ENCODE data around the gene THRAP3. TPM values are rescaled to one million over a fixed set of nuclear protein-coding genes. Genes with fewer than 3 reads are reported as not detected.

Gene THRAP3
- total and polyA plus RNA-seq, 2 experiments from 2014 or later: 127 to 161 TPM

GRCh38 chr1:36268981-36269380 is 44.7 kb downstream of the THRAP3 start:
- H3K4me3 Mint-ChIP-seq: no peak overlapping the region
- Histone ChIP-seq H3K4me3 (no peak overlapping the region), H3K36me3 (ENCODE audit: insufficient read depth) (peaks cover 5% of the 10 kb centered on the region; the same call in 1 of the 2 replicates), H3K27ac (ENCODE audit: low read depth) (peak overlapping the region; percentile 39; the same call in 1 of the 2 replicates), H4K20me1 (replicated peaks; ENCODE audit: insufficient read depth) (peaks cover 49% of the 10 kb centered on the region), H3K9me2 (ENCODE audit: insufficient read depth) (no peaks in the 10 kb centered on the region), H2AFZ (no peak overlapping the region), H3F3A (replicated peaks; ENCODE audit: low read depth) (0 out of 2 replicates have a peak, but pooled peaks cover 11% of the 10 kb centered on the region), H3K4me1 (ENCODE audit: insufficient read depth) (no peaks in the 10 kb centered on the region), H3K79me2 (replicated peaks; ENCODE audit: insufficient read depth) (peaks cover 92% of the 10 kb centered on the region), H3K27me3 (ENCODE audit: insufficient read depth) (no peaks in the 10 kb centered on the region), H3K4me2 (no peak overlapping the region)
- H3K4me1 Mint-ChIP-seq: no peaks in the 10 kb centered on the region
- H3K27ac Mint-ChIP-seq: no peak overlapping the region
- H3K27me3 Mint-ChIP-seq (ENCODE audit: insufficient read depth, low read depth, poor library complexity): peaks cover 3% of the 10 kb centered on the region
- no peak for DNase-seq (ENCODE audit: low spot score)
- TF ChIP-seq CTCF (conservative IDR thresholded peaks at IDR 0.05; ENCODE audit: low read depth in 2 of 2): no peak
- TF ChIP-seq JUNB (IDR thresholded peaks at IDR 0.05; ENCODE audit: unreplicated experiment): no peak
- no peak for TF ChIP-seq REST (IDR thresholded peaks at IDR 0.05; ENCODE audit: unreplicated experiment)
- TF ChIP-seq ZNF114 (CRISPR knock-in tag; IDR thresholded peaks at IDR 0.05): no peak
- TF ChIP-seq ZNF462 (CRISPR knock-in tag; IDR thresholded peaks at IDR 0.05): no peak
- no peak for TF ChIP-seq CREB1 (CRISPR knock-in tag; IDR thresholded peaks at IDR 0.05; ENCODE audit: low read depth)
- TF ChIP-seq EZH2phosphoT487 (IDR thresholded peaks at IDR 0.05; ENCODE audit: unreplicated experiment): no peak
- peaks cover 41% of the 10 kb centered on the region; the same call in 2 of the 3 replicates for H3K36me3 Mint-ChIP-seq (ENCODE audit: low read depth)
- no peak for ATAC-seq
- no peaks in the 10 kb centered on the region for H3K9me3 Mint-ChIP-seq
